MM.1S (cell line): ENCODE data around the gene PRKCZ.

Experiments used
- CTCF ChIP-seq: fragments of 300-600 bp; sonication (generic); IDR thresholded peaks from 2 replicates; pipeline ENCODE4 v1.5.1; 2016; ENCODE audit warnings: antibody characterized with exemption, low read length, mixed read lengths
- EZH2 ChIP-seq: fragments of 300-600 bp; sonication (generic); optimal IDR thresholded peaks from 2 replicates; pipeline ENCODE3; 2017; ENCODE audit warnings: low read depth, mild to moderate bottlenecking, antibody characterized with exemption, low read length, mixed read lengths

- TF ChIP-seq CTCF (no peak), EZH2 (no peak)
Measured at GRCh38 chr1:2104621-2105427, 54.6 kb downstream of the PRKCZ start.
